Measurements from ENCODE around the gene ELP5. TPM values are rescaled to one million over a fixed set of nuclear protein-coding genes. Genes with fewer than 3 reads are reported as not detected.

ELP5 gene
- polyA plus RNA-seq, 1 experiment: 25.9 TPM

- POLR2A ChIA-PET: interaction anchor here (1.4 kb wide), 1 partner anchor 31 kb away, joined by 5 read pairs; no protein-coding TSS in a partner anchor
- Histone ChIP-seq H3K9me3 (ENCODE audit: control insufficient read depth, insufficient read depth, low read length) (no peaks in the 10 kb centered on the region; the same call in 1 of the 2 replicates), H3K27ac (ENCODE audit: low read depth, low read length) (no peak overlapping the region), H3K27me3 (ENCODE audit: control insufficient read depth, insufficient read depth, low read length) (peaks cover 40% of the 10 kb centered on the region), H3K4me3 (ENCODE audit: low read depth, low read length) (peak overlapping the region; percentile 55)
- TF ChIP-seq CTCF (IDR thresholded peaks at IDR 0.05; ENCODE audit: low read depth, low read length): no peak
- CTCF ChIA-PET: interaction anchor here (0.6 to 5.0 kb wide), 6 partner anchors 9 to 237 kb away, joined by 3 to 65 read pairs (median 4); no protein-coding TSS in a partner anchor
- DNase-seq (ENCODE audit: low read depth, low spot score): no peak
Observed at GRCh38 chr17:7281953-7282751, 30.1 kb downstream of the ELP5 start.

- TF ChIP-seq CTCF (IDR thresholded peaks at IDR 0.05; ENCODE audit: low read depth, low read length): no peak
- DNase-seq (ENCODE audit: low read depth, low spot score): no peak
- ChIA-PET POLR2A (no interaction called here), CTCF (interaction anchor here (0.7 to 5.0 kb wide), 4 partner anchors 9 to 67 kb away, joined by 3 to 65 read pairs (median 3); no protein-coding TSS in a partner anchor)
- Histone ChIP-seq H3K27me3 (ENCODE audit: control insufficient read depth, insufficient read depth, low read length) (peaks cover 47% of the 10 kb centered on the region), H3K27ac (ENCODE audit: low read depth, low read length) (no peak overlapping the region), H3K4me3 (ENCODE audit: low read depth, low read length) (no peak overlapping the region), H3K9me3 (ENCODE audit: control insufficient read depth, insufficient read depth, low read length) (no peaks in the 10 kb centered on the region; the same call in 1 of the 2 replicates)
Observed at GRCh38 chr17:7282752-7283321, 30.8 kb downstream of the ELP5 start.

GRCh38 chr17:7283471-7284216, 31.6 kb downstream of the ELP5 start:
- H3K27ac ChIP-seq (ENCODE audit: low read depth, low read length): no peak overlapping the region
- no peak for DNase-seq (ENCODE audit: low read depth, low spot score)
- no peaks in the 10 kb centered on the region; the same call in 1 of the 2 replicates for H3K9me3 ChIP-seq (ENCODE audit: control insufficient read depth, insufficient read depth, low read length)
- no peak for TF ChIP-seq CTCF (IDR thresholded peaks at IDR 0.05; ENCODE audit: low read depth, low read length)
- ChIA-PET CTCF (interaction anchor here (1.6 to 5.0 kb wide), 2 partner anchors 13 to 66 kb away, joined by 3 to 65 read pairs; no protein-coding TSS in a partner anchor), POLR2A (no interaction called here)
- peaks cover 54% of the 10 kb centered on the region for H3K27me3 ChIP-seq (ENCODE audit: control insufficient read depth, insufficient read depth, low read length)
- no peak overlapping the region for H3K4me3 ChIP-seq (ENCODE audit: low read depth, low read length)

- Histone ChIP-seq H3K27me3 (ENCODE audit: control insufficient read depth, insufficient read depth, low read length) (peaks cover 64% of the 10 kb centered on the region), H3K27ac (ENCODE audit: low read depth, low read length) (no peak overlapping the region), H3K9me3 (ENCODE audit: control insufficient read depth, insufficient read depth, low read length) (no peaks in the 10 kb centered on the region; the same call in 1 of the 2 replicates), H3K4me3 (ENCODE audit: low read depth, low read length) (no peak overlapping the region)
- ChIA-PET CTCF (interaction anchor here (1.4 to 3.4 kb wide), 2 partner anchors 11 to 275 kb away, joined by 5 to 17 read pairs; no protein-coding TSS in a partner anchor), POLR2A (no interaction called here)
- no peak for TF ChIP-seq CTCF (IDR thresholded peaks at IDR 0.05; ENCODE audit: low read depth, low read length)
- DNase-seq (ENCODE audit: low read depth, low spot score): no peak
Observed at GRCh38 chr17:7284911-7285310, 32.9 kb downstream of the ELP5 start.

Data from AG04450 (cell line).